Aortic smooth muscle cell (primary cell): Measurements from ENCODE around the gene LRRC40. TPM values are rescaled to one million over a fixed set of nuclear protein-coding genes. Genes with fewer than 3 reads are reported as not detected.

Source experiments
- total RNA-seq: library from RNA; depleted of rRNA; stranded (reverse); fragments of >200 nt; gene quantifications from 2 replicates; pipeline ENCODE4 v1.2.3, GENCODE V29; 2014

LRRC40 gene
- 17.9 and 20.1 TPM in 2 replicates for total RNA-seq

DNA sequence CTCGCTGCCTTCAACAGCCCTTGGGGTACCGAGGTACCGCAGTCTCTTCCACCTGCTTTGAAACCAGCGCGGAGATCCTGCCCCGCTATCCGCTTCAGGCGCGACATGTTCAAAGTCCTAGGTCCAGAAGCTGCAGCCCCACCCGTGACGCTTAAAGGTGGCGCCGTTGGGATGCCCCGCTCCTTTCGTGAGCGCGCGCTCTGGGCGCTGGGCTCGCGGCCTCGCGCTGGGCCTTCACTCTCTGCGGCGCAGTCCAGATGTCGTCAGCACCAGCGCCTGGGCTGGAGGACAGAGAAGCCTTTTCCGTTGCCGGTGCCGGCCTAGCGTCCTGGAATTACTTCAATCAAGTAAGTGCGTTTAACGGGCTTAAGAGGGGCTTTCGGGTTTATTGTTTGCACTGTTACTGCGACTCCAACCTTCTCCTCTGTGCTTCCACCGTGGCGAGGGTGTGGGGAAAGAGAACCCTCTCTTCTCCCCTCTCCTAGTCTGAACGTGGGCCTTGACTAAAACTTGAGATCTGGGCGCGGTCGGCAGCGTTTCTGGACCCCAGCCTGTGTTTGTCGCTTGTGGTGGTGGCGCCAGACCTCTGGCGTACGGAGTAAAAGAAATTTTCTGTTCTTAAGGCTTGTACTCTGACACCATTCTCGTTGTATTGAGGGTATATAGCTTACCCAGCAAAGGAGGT, at the start of gene LRRC40:
TSS of gene LRRC40 (minus strand) at position 146 of the 685 bp plus-strand sequence. CDS start at position 107, 39 bp downstream.

DNA sequence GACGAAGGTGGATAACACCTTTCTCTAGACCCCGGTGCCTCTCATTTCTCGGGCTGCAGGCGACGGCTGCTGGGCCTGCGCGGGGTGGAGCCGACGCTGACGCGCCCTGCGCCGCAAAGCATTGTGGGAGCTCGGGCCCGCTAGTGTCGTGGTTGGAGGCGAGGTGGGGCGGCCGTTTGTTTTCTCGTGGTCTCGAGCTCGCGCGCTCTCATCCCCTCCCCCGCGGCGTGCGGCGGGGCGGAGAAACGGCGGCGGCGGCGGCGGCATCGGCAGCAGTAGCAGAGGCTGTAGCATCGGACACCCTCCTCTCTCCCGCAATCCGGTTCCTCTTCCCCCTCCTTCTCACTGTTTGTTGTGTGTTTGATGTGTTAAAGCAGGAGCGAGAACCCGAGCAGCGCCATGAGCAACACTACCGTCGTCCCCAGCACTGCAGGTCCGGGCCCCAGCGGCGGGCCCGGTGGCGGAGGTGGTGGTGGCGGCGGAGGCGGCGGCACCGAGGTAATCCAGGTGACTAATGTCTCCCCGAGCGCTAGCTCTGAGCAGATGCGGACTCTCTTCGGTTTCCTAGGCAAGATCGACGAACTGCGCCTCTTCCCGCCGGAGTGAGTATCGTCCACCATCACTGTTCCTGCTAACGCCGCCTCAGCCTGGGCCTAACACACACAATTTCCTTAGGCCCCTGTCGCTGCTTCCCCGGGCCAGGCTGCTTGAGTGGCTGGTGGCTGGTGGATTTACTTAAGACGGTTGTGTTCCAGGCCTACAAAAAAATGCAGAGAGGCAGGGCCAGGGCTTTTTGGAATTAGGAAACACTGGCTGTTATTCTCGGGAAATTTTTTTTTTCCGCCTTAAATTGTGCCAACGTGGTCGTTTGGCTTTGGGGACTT, 16.1 kb upstream of the LRRC40 start, which contains the start of gene SRSF11:
TSS of gene SRSF11 (plus strand) at position 143 of the 884 bp plus-strand sequence. CDS start at position 400, 257 bp downstream.

Other genes with a start within 250 kb of the LRRC40 start
- gene SRSF11, start 15.8 kb upstream of the LRRC40 start, total RNA-seq: 112 and 121 TPM in 2 replicates
- 33.7 and 33.8 TPM in 2 replicates for gene ANKRD13C, start 149.1 kb upstream of the LRRC40 start, total RNA-seq
- gene CTH, start 205.7 kb upstream of the LRRC40 start, total RNA-seq: 1.7 and 2.1 TPM in 2 replicates